Fibroblast of the aortic adventitia (primary cell): ENCODE data around the gene ZNF710. TPM values are rescaled to one million over a fixed set of nuclear protein-coding genes. Genes with fewer than 3 reads are reported as not detected.

Source experiments
- DNase-seq: peaks from one replicate; pipeline ENCODE4 v3.0.0-alpha.2; 2010; ENCODE audit warnings: low read depth
- H3K4me3 ChIP-seq: 2 replicates; pipeline ENCODE4 v1.5.1; 2011; ENCODE audit warnings: low read depth, mild to moderate bottlenecking, control low read depth, low read length, moderate library complexity
- CTCF ChIP-seq: IDR thresholded peaks from 2 replicates; pipeline ENCODE4 v1.5.1; 2011; ENCODE audit warnings: mild to moderate bottlenecking, low read length, control low read depth, inconsistent platforms; ENCODE audit not compliant: insufficient read depth
- total RNA-seq: library from RNA; depleted of rRNA; stranded (reverse); fragments of >200 nt; gene quantifications from 2 replicates; pipeline ENCODE4 v1.2.3, GENCODE V29; 2012; ENCODE audit warnings: low replicate concordance

Gene ZNF710
- total RNA-seq, 1 donor, result 8.7 TPM

GRCh38 chr15:90054618-90055097 lies 53.5 kb downstream of the ZNF710 start:
- DNase-seq, result no peak
- no peak overlapping the region for H3K4me3 ChIP-seq
- TF ChIP-seq CTCF, result no peak

- DNase-seq, result no peak
- H3K4me3 ChIP-seq, result no peak overlapping the region
- no peak for TF ChIP-seq CTCF
These were observed 54.1 kb downstream of the ZNF710 start for GRCh38 chr15:90055182-90055581.

GRCh38 chr15:90056529-90056928 lies 55.4 kb downstream of the ZNF710 start:
- no peak for DNase-seq
- no peak overlapping the region for H3K4me3 ChIP-seq
- no peak for TF ChIP-seq CTCF

- no peak for TF ChIP-seq CTCF
- no peak overlapping the region for H3K4me3 ChIP-seq
- DNase-seq, result no peak
These were observed 57.2 kb downstream of the ZNF710 start for GRCh38 chr15:90058308-90058707.

GRCh38 chr15:90058775-90059174 lies 57.7 kb downstream of the ZNF710 start:
- no peak for DNase-seq

GRCh38 chr15:90059208-90059985 lies 58.3 kb downstream of the ZNF710 start:
- DNase-seq, result no peak
- no peak for TF ChIP-seq CTCF
- H3K4me3 ChIP-seq, result no peak overlapping the region

More at GRCh38 chr15:90058775-90059174, 57.7 kb downstream of the ZNF710 start:
- H3K4me3 ChIP-seq, result no peak overlapping the region
- no peak for TF ChIP-seq CTCF
